H7 (cell line): ENCODE results near the gene HBQ1. TPM values are rescaled to one million over a fixed set of nuclear protein-coding genes. Genes with fewer than 3 reads are reported as not detected.
A peak's percentile ranks its signal among the peaks of the same experiment; 100 is the strongest.
"Not testable (repeated sequence)": the region's sequence is repeated elsewhere in the genome, so short reads cannot be mapped to it uniquely, and the experiment has no call there.

ENCODE experiments used
- DNase-seq: peaks from one replicate; pipeline ENCODE4 v3.0.0; 2012
- H3K27me3 ChIP-seq: 2 replicates; pipeline ENCODE4 v1.6.0; 2011; ENCODE audit warnings: mild to moderate bottlenecking, low read length; ENCODE audit not compliant: control insufficient read depth, insufficient read depth
- H3K36me3 ChIP-seq: replicated peaks from 2 replicates; pipeline ENCODE4 v1.5.1; 2011; ENCODE audit warnings: low read length; ENCODE audit not compliant: control insufficient read depth, insufficient read depth
- H3K4me3 ChIP-seq: 2 replicates; pipeline ENCODE4 v1.5.1; 2011; ENCODE audit warnings: low read depth, mild to moderate bottlenecking, control low read depth, low read length, moderate library complexity; ENCODE audit not compliant: insufficient read depth
- total RNA-seq: library from RNA; depleted of rRNA; stranded (reverse); fragments of >200 nt; shearing (Covaris generic); gene quantifications from 2 replicates; pipeline ENCODE4 v1.2.3, GENCODE V29; 2014

The HBQ1 gene
- total RNA-seq, 1 experiment from 2014 or later: 1.6 TPM

DNA sequence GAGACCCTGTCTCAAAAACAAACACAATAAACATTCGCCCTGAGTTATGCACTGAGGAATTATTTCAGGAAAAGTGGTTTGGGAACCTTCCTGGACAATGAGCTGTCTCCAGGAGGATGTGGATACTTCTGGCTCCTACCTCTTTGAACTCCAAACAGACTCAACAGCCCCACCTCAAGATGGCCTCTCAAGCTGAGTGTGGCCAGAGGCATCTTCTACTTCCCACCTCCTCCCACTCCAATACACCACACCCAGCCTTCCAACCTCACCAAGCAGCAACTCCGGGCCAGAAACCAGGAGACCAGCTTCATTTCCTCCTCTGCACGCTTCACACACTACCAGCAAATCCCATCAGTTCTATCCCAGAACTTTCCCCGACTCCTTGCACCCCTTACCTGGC lies 11.6 kb downstream of the HBQ1 start:
- DNase-seq: no peak
- Histone ChIP-seq H3K36me3 (peaks cover 49% of the 10 kb centered on the region), H3K4me3 (no peak overlapping the region), H3K27me3 (no peaks in the 10 kb centered on the region)

DNA sequence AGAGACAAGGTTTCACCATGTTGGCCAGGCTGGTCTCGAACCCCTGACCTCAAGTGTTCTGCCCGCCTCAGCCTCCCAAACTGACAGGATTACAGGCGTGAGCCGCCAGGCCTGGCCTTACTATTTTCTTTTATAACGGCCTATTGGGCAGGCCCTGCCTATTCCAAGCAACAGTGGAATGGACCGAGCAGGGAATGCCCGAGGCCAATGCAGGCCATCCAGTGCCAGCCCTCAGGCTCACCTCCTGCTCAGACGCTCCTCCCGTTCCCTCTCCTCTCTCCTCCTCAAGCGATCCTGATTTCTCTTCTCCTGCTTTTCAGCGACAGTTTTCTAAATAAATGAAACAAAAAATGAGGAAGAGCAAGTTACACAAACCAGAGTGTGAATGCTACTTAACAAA lies 12.4 kb downstream of the HBQ1 start:
- peaks cover 49% of the 10 kb centered on the region for H3K36me3 ChIP-seq
- no peak for DNase-seq
- H3K27me3 ChIP-seq: no peaks in the 10 kb centered on the region
- H3K4me3 ChIP-seq: no peak overlapping the region

- H3K36me3 ChIP-seq: peaks cover 51% of the 10 kb centered on the region
- DNase-seq: no peak
- no peaks in the 10 kb centered on the region for H3K27me3 ChIP-seq
- H3K4me3 ChIP-seq: no peak overlapping the region
Measured at GRCh38 chr16:193441-193840, 13.2 kb downstream of the HBQ1 start.

- Histone ChIP-seq H3K4me3 (no peak overlapping the region), H3K36me3 (peaks cover 50% of the 10 kb centered on the region), H3K27me3 (no peaks in the 10 kb centered on the region)
- DNase-seq: no peak
Measured at GRCh38 chr16:194516-194915, 14.3 kb downstream of the HBQ1 start.

DNA sequence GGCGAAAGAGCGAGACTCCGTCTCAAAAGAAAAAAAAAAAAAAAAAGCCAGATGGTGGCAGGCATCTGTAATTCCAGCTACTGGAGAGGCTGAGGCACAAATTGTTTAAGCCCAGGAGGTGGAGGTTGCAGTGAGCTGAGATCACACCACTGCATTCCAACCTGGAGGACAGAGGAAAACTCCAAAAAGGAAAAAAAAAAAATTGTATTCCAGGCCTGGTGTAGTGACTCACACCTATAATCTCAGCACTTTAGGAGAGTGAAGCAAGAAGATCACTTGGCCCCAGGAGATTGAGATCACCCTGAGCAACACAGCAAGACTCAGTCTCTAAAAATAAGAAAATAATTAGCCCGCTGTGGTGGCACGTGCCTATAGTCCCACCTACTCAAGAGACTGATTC lies 20.1 kb downstream of the HBQ1 start:
- Histone ChIP-seq H3K27me3 (no peaks in the 10 kb centered on the region), H3K36me3 (peaks cover 28% of the 10 kb centered on the region), H3K4me3 (no peak overlapping the region)
- DNase-seq: no peak

DNA sequence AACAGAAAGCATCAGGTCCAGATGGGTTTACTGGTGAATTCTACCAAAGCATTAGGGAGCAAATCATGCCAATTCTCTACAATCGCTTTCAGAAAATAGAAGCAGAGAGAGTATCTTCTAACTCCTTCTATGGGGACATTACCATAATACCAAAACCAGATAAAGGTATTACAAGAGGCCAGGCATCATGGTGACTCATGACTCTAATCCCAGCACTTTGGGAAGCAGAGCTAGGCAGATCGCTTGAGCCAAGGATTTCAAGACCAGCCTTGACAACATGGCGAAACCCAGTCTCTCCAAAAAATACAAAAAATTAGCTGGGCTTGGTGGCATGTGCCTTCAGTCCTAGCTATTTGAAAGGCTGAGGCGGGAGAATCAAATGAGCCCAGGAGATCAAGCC lies 23.0 kb downstream of the HBQ1 start:
- Histone ChIP-seq H3K4me3 (no peak overlapping the region), H3K27me3 (no peaks in the 10 kb centered on the region), H3K36me3 (peaks cover 38% of the 10 kb centered on the region)
- no peak for DNase-seq

DNA sequence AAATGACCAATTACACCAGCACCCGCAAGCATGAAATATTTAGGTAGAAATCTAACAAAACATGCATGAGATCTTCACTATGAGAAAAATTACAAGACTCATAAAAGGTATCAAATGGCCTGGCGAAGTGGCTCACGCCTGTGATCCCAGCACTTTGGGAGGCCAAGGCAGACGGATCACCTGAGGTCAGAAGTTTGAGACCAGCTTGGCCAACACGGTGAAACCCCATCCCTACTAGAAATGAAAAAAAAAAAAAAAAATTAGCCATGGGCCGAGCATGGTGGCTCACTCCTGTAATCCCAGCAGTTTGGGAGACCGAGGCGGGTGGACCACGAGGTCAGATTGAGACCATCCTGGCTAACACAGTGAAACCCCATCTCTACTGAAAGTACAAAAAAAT lies 23.8 kb downstream of the HBQ1 start:
- not testable (repeated sequence) for H3K27me3 ChIP-seq, H3K4me3 ChIP-seq, DNase-seq
- H3K36me3 ChIP-seq: peaks cover 31% of the 10 kb centered on the region

- DNase-seq, H3K27me3 ChIP-seq, H3K4me3 ChIP-seq: not testable (repeated sequence)
- H3K36me3 ChIP-seq: peaks cover 40% of the 10 kb centered on the region
Measured at GRCh38 chr16:209359-209758, 29.1 kb downstream of the HBQ1 start.

- peaks cover 31% of the 10 kb centered on the region for H3K36me3 ChIP-seq
- not testable (repeated sequence) for DNase-seq, H3K4me3 ChIP-seq
Measured at GRCh38 chr16:211631-212180, 31.4 kb downstream of the HBQ1 start.

GRCh38 chr16:212999-213398 lies 32.7 kb downstream of the HBQ1 start:
- Histone ChIP-seq H3K4me3 (no peak overlapping the region), H3K36me3 (peaks cover 27% of the 10 kb centered on the region)

More at GRCh38 chr16:211631-212180, 31.4 kb downstream of the HBQ1 start:
- not testable (repeated sequence) for H3K27me3 ChIP-seq

GRCh38 chr16:220021-220420 lies 39.8 kb downstream of the HBQ1 start:
- H3K4me3 ChIP-seq: no peak overlapping the region
- no peak for DNase-seq
- peaks cover 30% of the 10 kb centered on the region for H3K36me3 ChIP-seq
- no peaks in the 10 kb centered on the region for H3K27me3 ChIP-seq

More at GRCh38 chr16:212999-213398, 32.7 kb downstream of the HBQ1 start:
- H3K27me3 ChIP-seq: no peaks in the 10 kb centered on the region
- no peak for DNase-seq

DNA sequence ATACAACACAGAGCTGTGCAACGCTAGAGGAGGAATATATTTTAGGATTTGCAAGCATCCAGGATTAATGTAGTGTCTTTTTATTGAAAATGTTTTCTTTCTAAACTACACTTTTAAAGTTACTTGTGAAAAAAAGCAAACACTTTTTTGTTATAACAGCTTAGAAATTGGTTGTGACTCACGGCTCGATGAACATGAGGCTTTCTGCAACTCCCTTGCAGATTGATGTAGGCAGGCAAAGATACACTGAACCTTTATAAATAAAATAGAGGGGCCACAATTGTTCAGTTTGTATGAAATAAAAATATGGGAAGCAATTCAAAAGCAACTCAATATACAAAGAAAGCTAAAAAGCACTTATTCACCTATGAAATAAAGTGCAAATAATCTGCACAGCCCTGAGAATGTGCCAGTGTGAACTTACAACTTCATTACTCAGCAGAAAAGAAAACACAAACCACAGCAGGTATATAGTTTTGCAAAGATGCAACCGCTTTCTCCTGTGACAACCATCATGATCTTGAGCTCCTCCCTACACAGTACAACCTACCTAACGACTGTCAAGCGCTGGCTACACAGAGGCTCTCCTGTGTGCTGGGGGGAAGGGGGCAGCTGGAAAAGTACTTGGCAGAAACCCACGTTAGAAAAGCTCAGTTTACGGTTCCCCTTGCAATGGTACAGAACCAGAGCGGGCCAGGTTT lies 48.0 kb downstream of the HBQ1 start:
- Histone ChIP-seq H3K36me3 (peaks cover 22% of the 10 kb centered on the region), H3K4me3 (peak overlapping the region; percentile 97), H3K27me3 (no peaks in the 10 kb centered on the region)
- no peak for DNase-seq

DNA sequence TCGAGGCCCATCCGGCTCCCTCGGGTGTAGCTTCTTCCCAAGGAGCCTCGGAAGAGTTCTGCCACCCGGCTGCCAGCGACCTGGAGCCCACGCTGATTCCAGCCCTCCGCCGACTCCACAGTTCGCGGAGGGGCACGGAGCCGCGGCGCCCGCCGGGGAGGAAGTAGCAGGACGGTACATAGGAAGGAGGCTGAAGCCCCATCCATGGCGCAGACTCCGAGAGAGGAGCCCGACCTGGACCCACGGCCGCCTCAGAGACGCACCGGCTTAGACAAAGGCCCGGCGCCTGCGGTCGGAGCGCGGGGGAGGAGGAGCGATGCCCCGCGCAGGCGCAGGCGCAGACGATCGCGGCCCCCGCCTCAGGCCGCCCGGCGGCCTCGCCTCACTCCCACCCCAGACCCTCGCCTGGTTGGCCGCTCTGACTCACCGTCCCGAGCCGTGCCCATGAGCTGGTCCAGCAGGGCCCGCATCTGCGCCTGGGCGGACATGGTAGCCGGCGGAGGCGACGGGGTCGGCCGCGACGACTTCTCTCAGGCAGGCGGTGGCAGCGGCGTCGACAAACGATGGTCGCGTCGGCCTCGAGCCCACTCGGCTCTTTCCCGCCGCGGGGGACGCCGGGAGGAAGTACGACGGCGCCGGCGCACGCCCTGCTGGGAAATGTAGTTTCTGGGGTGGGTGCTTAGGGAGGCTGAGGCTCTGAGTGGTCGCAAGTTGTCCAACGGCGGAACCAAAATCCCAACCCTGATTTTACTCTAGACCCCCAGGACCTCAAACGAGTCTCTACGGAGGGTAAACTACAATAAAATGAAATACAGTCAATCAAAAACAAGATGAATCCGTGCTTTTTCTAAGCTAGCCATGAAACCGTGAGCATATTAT lies 48.8 kb downstream of the HBQ1 start, which contains the start of gene LUC7L:
Gene LUC7L, minus strand, starts transcription at position 598 of the 879 bp plus-strand sequence. Its CDS starts 110 bp downstream, at position 488.
- DNase-seq: peak; percentile 99
- Histone ChIP-seq H3K36me3 (peaks cover 22% of the 10 kb centered on the region), H3K4me3 (peak within 1 kb of the TSS; percentile 97), H3K27me3 (no peaks in the 10 kb centered on the region)

- peaks cover 21% of the 10 kb centered on the region for H3K36me3 ChIP-seq
- DNase-seq: no peak
- no peaks in the 10 kb centered on the region for H3K27me3 ChIP-seq
- H3K4me3 ChIP-seq: peak overlapping the region; percentile 97; the same call in 1 of the 2 replicates
Measured at GRCh38 chr16:229731-230281, 49.5 kb downstream of the HBQ1 start.
